ENCODE measurements around the gene LPIN3. TPM values are rescaled to one million over a fixed set of nuclear protein-coding genes. Genes with fewer than 3 reads are reported as not detected.

LPIN3 gene
- total and polyA plus RNA-seq, 2 of the 4 experiments (the other 2 are of a cell fraction): 2.3 to 8.3 TPM

- H4K20me1 ChIP-seq (ENCODE audit: insufficient read depth, low read length): no peaks in the 10 kb centered on the region
- no peak overlapping the region for H2BK20ac ChIP-seq (ENCODE audit: low read depth, low read length)
- TF ChIP-seq BHLHE40 (IDR thresholded peaks at IDR 0.05; ENCODE audit: low read depth, low read length) (no peak), NFE2L2 (IDR thresholded peaks at IDR 0.05; ENCODE audit: low read depth, low read length) (no peak), POLR2A (IDR thresholded peaks at IDR 0.05; ENCODE audit: low read depth, low read length) (no peak), CHD1 (IDR thresholded peaks at IDR 0.05; ENCODE audit: low read depth, low read length) (no peak), MXI1 (IDR thresholded peaks at IDR 0.05; ENCODE audit: borderline replicate concordance, low read depth, low read length) (no peak), MAZ (IDR thresholded peaks at IDR 0.05; ENCODE audit: borderline replicate concordance, low read depth, low read length) (no peak), RFX5 (IDR thresholded peaks at IDR 0.05; ENCODE audit: low read depth, low read length) (no peak), CTCF (conservative IDR thresholded peaks at IDR 0.05; ENCODE audit: low read depth, low read length) (no peak), RAD21 (IDR thresholded peaks at IDR 0.05; ENCODE audit: low read length) (no peak), MAFK (IDR thresholded peaks at IDR 0.05; ENCODE audit: low read depth, low read length) (no peak), USF2 (IDR thresholded peaks at IDR 0.05; ENCODE audit: low read depth, low read length) (no peak), CEBPB (IDR thresholded peaks at IDR 0.05; ENCODE audit: low read depth, low read length) (no peak), FOS (IDR thresholded peaks at IDR 0.05; ENCODE audit: low read depth, low read length) (no peak)
- H4K8ac ChIP-seq (ENCODE audit: low read depth in 2 of 2, low read length in 2 of 2): no peak overlapping the region
- H3K14ac ChIP-seq (replicated peaks; ENCODE audit: low read depth, low read length): no peak overlapping the region
- H4K5ac ChIP-seq (ENCODE audit: low read depth, low read length): no peak overlapping the region
- H3K9me3 ChIP-seq (ENCODE audit: control insufficient read depth, insufficient read depth, low read length): peaks cover 4% of the 10 kb centered on the region; the same call in 1 of the 2 replicates
- no peak overlapping the region for H3K9ac ChIP-seq (ENCODE audit: low read depth, low read length)
- no peaks in the 10 kb centered on the region for H3K36me3 ChIP-seq (ENCODE audit: control insufficient read depth, insufficient read depth, low read length)
- H3K4me3 ChIP-seq (ENCODE audit: insufficient read depth, low read depth, low read length): no peak overlapping the region
- H3K4me1 ChIP-seq (ENCODE audit: control insufficient read depth, insufficient read depth, low read length): no peaks in the 10 kb centered on the region
- no peak overlapping the region for H4K91ac ChIP-seq (ENCODE audit: insufficient read depth, low read depth, low read length)
- H2AK9ac ChIP-seq (replicated peaks; ENCODE audit: low read depth, low read length, poor library complexity): no peak overlapping the region
- POLR2A ChIA-PET (ENCODE audit: unreplicated experiment): no interaction called here
- H2AFZ ChIP-seq (replicated peaks; ENCODE audit: low read length, poor library complexity): no peak overlapping the region
- no peak overlapping the region for H2BK120ac ChIP-seq (ENCODE audit: low read depth, low read length)
- no peaks in the 10 kb centered on the region for H3K79me1 ChIP-seq (ENCODE audit: low read depth in 1 of 2, low read length in 2 of 2)
- H2AK5ac ChIP-seq (ENCODE audit: low read depth, low read length): no peak overlapping the region
- DNase-seq (no peak), ATAC-seq (ENCODE audit: low read depth) (no peak)
- BruUV-seq (replicated peaks): no TSS peak
- no peak overlapping the region for H3K4ac ChIP-seq (ENCODE audit: low read depth, low read length)
- no peak overlapping the region for H3K56ac ChIP-seq (ENCODE audit: extremely low read depth, insufficient read depth, low read length)
- no peak overlapping the region for H3K18ac ChIP-seq (ENCODE audit: low read depth, low read length)
- no peak overlapping the region for H2BK15ac ChIP-seq (ENCODE audit: low read depth, low read length)
- no peak overlapping the region for H2BK5ac ChIP-seq (ENCODE audit: low read depth, low read length, poor library complexity, severe bottlenecking)
- intact Hi-C loops (cut with micrococcal nuclease) (no loop called here), dilution Hi-C loops (cut with HindIII; ENCODE audit: low sequenced_read_pairs, unreplicated experiment) (no loop called here), in situ Hi-C loops (cut with MboI; ENCODE audit: low sequenced_read_pairs) (no loop called here)
- no peak overlapping the region for H3K27ac ChIP-seq (ENCODE audit: insufficient read depth, low read length)
- no peak overlapping the region for H3K23ac ChIP-seq (ENCODE audit: low read depth, low read length)
- H3K4me2 ChIP-seq (ENCODE audit: low read depth, low read length): no peak overlapping the region
- WGBS, 2 experiments (ENCODE audit: extremely low coverage in 2 of 2, insufficient read length in 1 of 2): no CpG with 5 or more reads among the region's 4 CpGs
- H3K9me1 ChIP-seq (ENCODE audit: insufficient read depth, low read length): no peaks in the 10 kb centered on the region
- CTCF ChIA-PET: no interaction called here
- peaks cover 69% of the 10 kb centered on the region for H3K27me3 ChIP-seq (ENCODE audit: control insufficient read depth, insufficient read depth, low read length)
These were observed 30.8 kb downstream of the LPIN3 start for GRCh38 chr20:41371371-41371770.

All from IMR-90 (cell line).